ENCODE data around the gene ITPKA. TPM values are rescaled to one million over a fixed set of nuclear protein-coding genes. Genes with fewer than 3 reads are reported as not detected.

ITPKA gene
- total RNA-seq (2021; ENCODE audit: unreplicated experiment) (6.3 TPM), Bru-seq, nascent RNA (percentile 39 among the genes with signal in this experiment), BruChase-seq, experiment 1, labeled RNA remaining after a 2-hour chase (percentile 47 among the genes with signal in this experiment), BruChase-seq, experiment 2, labeled RNA remaining after a 6-hour chase (percentile 47 among the genes with signal in this experiment)
- polyA plus RNA-seq (2012; ENCODE audit: insufficient read length), result 8.7 TPM
- long read RNA-seq, transcript ITPKA-201 (7 exons, 1,824 nt), result major isoform, 17 of 21 reads
- long read RNA-seq, partial matches to known transcripts, result 0 of 21 reads
- long read RNA-seq, other reads (novel, unspliced or antisense), result 4 of 21 reads

- DNase-seq (ENCODE audit: low read depth, low spot score) (no peak), ATAC-seq (peak; percentile 85)
- peak within 1 kb of the TSS; percentile 77 for H3K27ac ChIP-seq (ENCODE audit: low read length)
- CTCF ChIA-PET, result interaction anchor here (0.6 to 0.9 kb wide), 2 partner anchors 33 to 398 kb away, joined by 8 to 9 read pairs; no protein-coding TSS in a partner anchor
- no TSS peak for BruUV-seq (replicated peaks)
- no peaks in the 10 kb centered on the region for H3K36me3 ChIP-seq (ENCODE audit: control insufficient read depth, insufficient read depth, low read length)
- intact Hi-C loops (cut with micrococcal nuclease; ENCODE audit: unreplicated experiment), result no loop called here
- no peaks in the 10 kb centered on the region for H3K9me3 ChIP-seq (ENCODE audit: control insufficient read depth, insufficient read depth, low read depth, low read length)
- POLR2A ChIA-PET, result interaction anchor here (0.6 kb wide), 1 partner anchor 29 kb away, joined by 4 read pairs; no protein-coding TSS in a partner anchor
- in situ Hi-C loops (cut with HindIII; ENCODE audit: low pct_unique_long_range_greater_than_20kb, low sequenced_read_pairs), result no loop called here
- 0 out of 2 replicates have a peak, but pooled peaks cover 5% of the 10 kb centered on the region for H3K4me1 ChIP-seq (ENCODE audit: control insufficient read depth, insufficient read depth, low read length)
- peak within 1 kb of the TSS; percentile 62 to 65 for H3K4me3 ChIP-seq (ENCODE audit: low read depth in 2 of 2, low read length in 2 of 2)
- no peaks in the 10 kb centered on the region for H3K27me3 ChIP-seq (ENCODE audit: control insufficient read depth, insufficient read depth, low read length)
- TF ChIP-seq POLR2AphosphoS5 (IDR thresholded peaks at IDR 0.05; ENCODE audit: low read depth, low read length) (no peak), SIN3A (IDR thresholded peaks at IDR 0.05; ENCODE audit: borderline replicate concordance, insufficient read depth, low read depth, low read length) (0 out of 2 replicates have a peak, but pooled peaks have one; percentile 76)
Observed at GRCh38 chr15:41493205-41493901, at the start of gene ITPKA. ITPKA (plus strand) TSS chr15:41493874; CDS start chr15:41493928, 54 bp downstream.

- in situ Hi-C loops (cut with HindIII; ENCODE audit: low pct_unique_long_range_greater_than_20kb, low sequenced_read_pairs) (no loop called here), intact Hi-C loops (cut with micrococcal nuclease; ENCODE audit: unreplicated experiment) (no loop called here)
- H3K27ac ChIP-seq (ENCODE audit: low read length), result no peak overlapping the region
- H3K36me3 ChIP-seq (ENCODE audit: control insufficient read depth, insufficient read depth, low read length), result no peaks in the 10 kb centered on the region
- DNase-seq (ENCODE audit: low read depth, low spot score) (no peak), ATAC-seq (no peak)
- TF ChIP-seq TCF7L2 (IDR thresholded peaks at IDR 0.05; ENCODE audit: low read depth, low read length), result no peak
- no peak for TF ChIP-seq SIN3A (IDR thresholded peaks at IDR 0.05; ENCODE audit: borderline replicate concordance, insufficient read depth, low read depth, low read length)
- TF ChIP-seq REST (IDR thresholded peaks at IDR 0.05; ENCODE audit: insufficient read depth in 1 of 2, low read depth in 2 of 2, low read length in 1 of 2), result no peak
- no peak for TF ChIP-seq CTCF (IDR thresholded peaks at IDR 0.05)
- no peak for TF ChIP-seq POLR2AphosphoS5 (IDR thresholded peaks at IDR 0.05; ENCODE audit: low read depth, low read length)
- H3K27me3 ChIP-seq (ENCODE audit: control insufficient read depth, insufficient read depth, low read length), result no peaks in the 10 kb centered on the region
- BruUV-seq (replicated peaks), result no TSS peak
- H3K4me1 ChIP-seq (ENCODE audit: control insufficient read depth, insufficient read depth, low read length), result no peaks in the 10 kb centered on the region
- H3K4me3 ChIP-seq (ENCODE audit: low read depth in 2 of 2, low read length in 2 of 2), result no peak overlapping the region
- no peaks in the 10 kb centered on the region for H3K9me3 ChIP-seq (ENCODE audit: control insufficient read depth, insufficient read depth, low read depth, low read length)
- ChIA-PET POLR2A (interaction anchor here (0.6 kb wide), 1 partner anchor 15 kb away, joined by 4 read pairs; no protein-coding TSS in a partner anchor), CTCF (no interaction called here)
Observed at GRCh38 chr15:41445399-41445798, 48.3 kb upstream of the ITPKA start.

All from Panc1 (cell line).